Measurements from ENCODE around the gene MAFG. TPM values are rescaled to one million over a fixed set of nuclear protein-coding genes. Genes with fewer than 3 reads are reported as not detected.

The MAFG gene
- total and polyA plus RNA-seq, 2 of the 13 experiments (the other 11 are each of a cell fraction or from before 2014, with no cell fraction given), result 14.5 to 20.0 TPM

- H3K9me3 ChIP-seq (ENCODE audit: low read length), result no peaks in the 10 kb centered on the region
- ChIA-PET POLR2A (interaction anchor here (1.0 to 2.8 kb wide), 2 partner anchors 10 to 11 kb away, joined by 4 to 16 read pairs; partner anchors contain the start of gene PCYT2), CTCF (ENCODE audit: low intra/inter-chr PET ratio, low total read pairs) (no interaction called here)
- no TSS peak for BruUV-seq (replicated peaks)
- ATAC-seq, result peak; percentile 7
- in situ Hi-C loops (cut with HindIII; ENCODE audit: extremely low pct_ligation_motif_present, low pct_unique_long_range_greater_than_20kb), result no loop called here
- H3K36me3 ChIP-seq (replicated peaks in 1 of 2; ENCODE audit: control insufficient read depth in 1 of 2, insufficient read depth in 2 of 2, low read length in 2 of 2), result peaks cover 18 to 37% of the 10 kb centered on the region in 2 experiments; a peak in 4 of 5 replicates
- H3K27ac ChIP-seq (ENCODE audit: extremely low read length, insufficient read depth, low read length), result no peak overlapping the region
- DNase-seq (ENCODE audit: low spot score), result no peak
- no peaks in the 10 kb centered on the region for H3K27me3 ChIP-seq (ENCODE audit: control insufficient read depth in 1 of 2, insufficient read depth in 2 of 2, low read length in 2 of 2)
- no peaks in the 10 kb centered on the region for H3K79me2 ChIP-seq (ENCODE audit: insufficient read depth, low read length)
- intact Hi-C loops (cut with micrococcal nuclease; ENCODE audit: unreplicated experiment), result no loop called here
- FAIRE-seq, result no peak
- H3K4me1 ChIP-seq (ENCODE audit: insufficient read depth, low read length), result peaks cover 16% of the 10 kb centered on the region
- WGBS (ENCODE audit: low lambda C conversion rate), result 94% methylated on average over 15 of the region's 22 CpGs
- H3K9ac ChIP-seq (ENCODE audit: insufficient read depth, low read depth, low read length), result no peak overlapping the region
- H2AFZ ChIP-seq (ENCODE audit: low read length), result no peak overlapping the region
- H3K4me3 ChIP-seq (replicated peaks in 1 of 3; ENCODE audit: insufficient read depth in 1 of 3, low read depth in 2 of 3, low read length in 3 of 3), result no peak overlapping the region
- peaks cover 5% of the 10 kb centered on the region; the same call in 1 of the 2 replicates for H4K20me1 ChIP-seq (ENCODE audit: insufficient read depth, low read length)
- H3K4me2 ChIP-seq (ENCODE audit: low read depth, low read length), result no peak overlapping the region
- TF ChIP-seq AGO2 (optimal IDR thresholded peaks at IDR 0.05; ENCODE audit: low read depth, low read length), result peak; percentile 49
- TF ChIP-seq ZFP82 (CRISPR knock-in tag; IDR thresholded peaks at IDR 0.05; ENCODE audit: borderline replicate concordance), result no peak
- TF ChIP-seq IRX3 (CRISPR knock-in tag; IDR thresholded peaks at IDR 0.05; ENCODE audit: borderline replicate concordance, low read depth), result no peak
- no peak for TF ChIP-seq JARID2 (CRISPR knock-in tag; IDR thresholded peaks at IDR 0.05; ENCODE audit: insufficient replicate concordance)
- TF ChIP-seq BRD4 (CRISPR knock-in tag; IDR thresholded peaks at IDR 0.05), result no peak
- no peak for TF ChIP-seq ZNF142 (CRISPR knock-in tag; IDR thresholded peaks at IDR 0.05)
- no peak for TF ChIP-seq ELF1 (CRISPR knock-in tag; IDR thresholded peaks at IDR 0.05)
- TF ChIP-seq ONECUT2 (CRISPR knock-in tag; IDR thresholded peaks at IDR 0.05), result no peak
- TF ChIP-seq NFKB2 (CRISPR knock-in tag; IDR thresholded peaks at IDR 0.05; ENCODE audit: borderline replicate concordance), result no peak
- no peak for TF ChIP-seq ZBTB37 (CRISPR knock-in tag; IDR thresholded peaks at IDR 0.05)
- no peak for TF ChIP-seq ZNF367 (CRISPR knock-in tag; IDR thresholded peaks at IDR 0.05; ENCODE audit: borderline replicate concordance)
- 0 out of 2 replicates have a peak, but pooled peaks have one; percentile 43 for TF ChIP-seq ZNF563 (CRISPR knock-in tag; IDR thresholded peaks at IDR 0.05)
- TF ChIP-seq ZNF564 (CRISPR knock-in tag; IDR thresholded peaks at IDR 0.05), result no peak
- TF ChIP-seq SALL1 (CRISPR knock-in tag; IDR thresholded peaks at IDR 0.05), result no peak
- TF ChIP-seq THRA (CRISPR knock-in tag; IDR thresholded peaks at IDR 0.05; ENCODE audit: borderline replicate concordance), result no peak
- TF ChIP-seq TSC22D2 (CRISPR knock-in tag; IDR thresholded peaks at IDR 0.05; ENCODE audit: borderline replicate concordance), result no peak
Measured at GRCh38 chr17:81899514-81900166, 27.9 kb downstream of the MAFG start.

Measured in HepG2 (cell line).